HepG2 (cell line): ENCODE results near the gene CUL4A. TPM values are rescaled to one million over a fixed set of nuclear protein-coding genes. Genes with fewer than 3 reads are reported as not detected.
A peak's percentile ranks its signal among the peaks of the same experiment; 100 is the strongest.

Experiments used
- HNRNPL ChIP-seq: fragments of 200-400 bp; formaldehyde crosslinking; IDR thresholded peaks from 2 replicates; pipeline ENCODE4 v1.6.1; 2017; ENCODE audit warnings: mild to moderate bottlenecking, low read depth, low read length
- HNRNPLL ChIP-seq: fragments of 200-400 bp; formaldehyde crosslinking; IDR thresholded peaks from 2 replicates; pipeline ENCODE4 v1.6.1; 2017; ENCODE audit warnings: mild to moderate bottlenecking, low read depth, low read length; ENCODE audit not compliant: poor library complexity, severe bottlenecking
- HNRNPUL1 ChIP-seq: fragments of 200-400 bp; formaldehyde crosslinking; IDR thresholded peaks from 2 replicates; pipeline ENCODE4 v1.6.1; 2017; ENCODE audit warnings: low read depth, mild to moderate bottlenecking, low read length, moderate library complexity
- HOXA5 ChIP-seq: sonication (generic); formaldehyde crosslinking; IDR thresholded peaks from 2 replicates; pipeline ENCODE4 v1.4.0; 2020; ENCODE audit warnings: missing genetic modification reagents
- LCORL ChIP-seq, 2 experiments: fragments of 450-650 bp in 1 of 2; sonication (generic) in 1 of 2; formaldehyde crosslinking in 1 of 2; IDR thresholded peaks; 2 replicates each; pipeline versions ENCODE4 v1.5.0 to v1.6.1; 2017 to 2020; ENCODE audit warnings: antibody characterized with exemption in 1 of 2, missing genetic modification reagents in 1 of 2
- NPAS2 ChIP-seq: sonication (generic); formaldehyde crosslinking; IDR thresholded peaks from 2 replicates; pipeline ENCODE4 v1.8.0; 2022; ENCODE audit warnings: mild to moderate bottlenecking, missing genetic modification reagents, borderline replicate concordance
- POLR2A ChIP-seq, 2 experiments: IDR thresholded peaks; 2 replicates each; pipeline ENCODE4 v1.6.1; 2011; ENCODE audit warnings: low read depth in 2 of 2, low read length in 2 of 2, mild to moderate bottlenecking in 1 of 2, moderate library complexity in 1 of 2; ENCODE audit not compliant: insufficient read depth in 1 of 2
- RARA ChIP-seq: IDR thresholded peaks from 2 replicates; pipeline ENCODE4 v1.6.1; 2016; ENCODE audit warnings: missing genetic modification reagents, missing compliant biosample characterization
- SETDB1 ChIP-seq: sonication (generic); formaldehyde crosslinking; IDR thresholded peaks from 2 replicates; pipeline ENCODE4 v1.5.1; 2020; ENCODE audit warnings: missing genetic modification reagents, mild to moderate bottlenecking, borderline replicate concordance
- SIX4 ChIP-seq: sonication (generic); formaldehyde crosslinking; IDR thresholded peaks from 2 replicates; pipeline ENCODE4 v1.4.0; 2020; ENCODE audit warnings: missing genetic modification reagents
- SP4 ChIP-seq: sonication (generic); formaldehyde crosslinking; IDR thresholded peaks from 2 replicates; pipeline ENCODE4 v1.8.1; 2023; ENCODE audit warnings: mild to moderate bottlenecking, missing genetic modification reagents
- ZC3H4 ChIP-seq: sonication (generic); formaldehyde crosslinking; IDR thresholded peaks from 2 replicates; pipeline ENCODE4 v1.4.0; 2020; ENCODE audit warnings: missing genetic modification reagents, borderline replicate concordance
- ZNF263 ChIP-seq: sonication (generic); formaldehyde crosslinking; IDR thresholded peaks from 2 replicates; pipeline ENCODE4 v1.4.0; 2020; ENCODE audit warnings: missing genetic modification reagents
- ZNF441 ChIP-seq: sonication (generic); formaldehyde crosslinking; IDR thresholded peaks from 2 replicates; pipeline ENCODE4 v1.7.0; 2021; ENCODE audit warnings: missing genetic modification reagents, borderline replicate concordance
- ZNF616 ChIP-seq: sonication (generic); formaldehyde crosslinking; IDR thresholded peaks from 2 replicates; pipeline ENCODE4 v1.5.0; 2020; ENCODE audit warnings: low read depth, mild to moderate bottlenecking, missing genetic modification reagents
- ZNF619 ChIP-seq: sonication (generic); formaldehyde crosslinking; IDR thresholded peaks from 2 replicates; pipeline ENCODE4 v1.4.0; 2020; ENCODE audit warnings: mild to moderate bottlenecking, missing genetic modification reagents
- ZNF629 ChIP-seq: sonication (generic); formaldehyde crosslinking; conservative IDR thresholded peaks from 2 replicates; pipeline ENCODE4 v1.5.0; 2020; ENCODE audit warnings: missing genetic modification reagents
- ZNF777 ChIP-seq: sonication (generic); formaldehyde crosslinking; IDR thresholded peaks from 2 replicates; pipeline ENCODE4 v1.4.0; 2020; ENCODE audit warnings: missing genetic modification reagents
- ZNF83 ChIP-seq: sonication (generic); formaldehyde crosslinking; IDR thresholded peaks from 2 replicates; pipeline ENCODE4 v1.4.0; 2020; ENCODE audit warnings: missing genetic modification reagents, mild to moderate bottlenecking, borderline replicate concordance
- ZSCAN20 ChIP-seq: sonication (generic); formaldehyde crosslinking; IDR thresholded peaks from 2 replicates; pipeline ENCODE4 v1.4.0; 2020; ENCODE audit warnings: missing genetic modification reagents, mild to moderate bottlenecking, borderline replicate concordance
- polyA plus RNA-seq, 8 experiments: library from polyadenylated mRNA; depleted of rRNA in 3 of 8; stranded (reverse) in 7 of 8; unstranded in 1 of 8; fragments of >200 nt; fragmentation: Illumina TruSeq in 4 of 8; extraction: Trizol in 4 of 8; gene quantifications; 2 replicates each; pipeline versions ENCODE4 v1.2.1 to v1.2.3, GENCODE V29; 2011 to 2016; ENCODE audit warnings: low read depth in 4 of 8, missing spikeins in 1 of 8, mixed read lengths in 1 of 8; ENCODE audit not compliant: insufficient read depth in 1 of 8
- total RNA-seq, 5 experiments: library from RNA; depleted of rRNA; stranded (reverse); fragments of >200 nt; fragmentation: Illumina TruSeq; extraction: Trizol; gene quantifications; 2 replicates each; pipeline ENCODE4 v1.2.3, GENCODE V29; 2016; ENCODE audit warnings: low read depth in 1 of 5
- TF ChIP-seq, protein P1 (sequence below): sonication (generic); formaldehyde crosslinking; IDR thresholded peaks from 2 replicates; pipeline ENCODE4 v1.5.1; 2020; ENCODE audit warnings: missing genetic modification reagents, mild to moderate bottlenecking, borderline replicate concordance
- TF ChIP-seq, protein P2 (sequence below): sonication (generic); formaldehyde crosslinking; IDR thresholded peaks from 2 replicates; pipeline ENCODE4 v1.4.0; 2020; ENCODE audit warnings: missing genetic modification reagents, mild to moderate bottlenecking, borderline replicate concordance
- TF ChIP-seq, protein P3 (sequence below): IDR thresholded peaks from 2 replicates; pipeline ENCODE4 v1.6.1; 2016; ENCODE audit warnings: missing compliant biosample characterization, missing genetic modification reagents, borderline replicate concordance
- TF ChIP-seq, protein P4 (sequence below): sonication (generic); formaldehyde crosslinking; IDR thresholded peaks from 2 replicates; pipeline ENCODE4 v1.4.0; 2020; ENCODE audit warnings: missing genetic modification reagents

Gene CUL4A
- total and polyA plus RNA-seq, 2 of the 13 experiments (the other 11 are each of a cell fraction or from before 2014, with no cell fraction given) = 51.2 to 75.3 TPM

DNA sequence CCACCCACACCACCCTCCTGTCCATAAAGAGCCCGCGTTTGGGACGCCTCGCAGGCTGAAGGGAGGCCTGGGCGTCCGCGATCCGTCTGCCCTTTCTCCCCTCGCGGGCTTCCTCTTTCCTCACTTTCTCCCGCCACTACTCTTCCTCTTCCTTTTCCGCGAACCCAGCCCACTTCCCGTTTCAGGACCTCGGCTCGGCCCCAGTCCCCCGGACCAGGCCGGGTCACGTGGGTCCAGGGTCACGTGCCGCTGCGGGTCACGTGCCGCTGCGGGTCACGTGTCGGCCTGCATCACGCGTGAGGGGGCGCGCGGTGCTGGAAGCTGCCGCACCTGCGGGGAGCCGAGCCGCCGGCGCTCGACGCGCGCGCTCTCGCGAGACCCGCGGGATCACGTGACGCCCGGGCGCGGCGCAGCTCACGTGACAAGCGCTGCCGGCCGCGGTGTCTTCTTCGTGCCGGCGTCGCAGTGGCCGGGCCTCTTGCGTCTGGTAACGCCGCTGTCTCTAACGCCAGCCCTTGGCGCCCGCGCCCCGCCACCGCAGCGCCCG is 87.5 kb downstream of the CUL4A start, which contains the start of gene LAMP1 (continued):
- no peak for TF ChIP-seq SETDB1
- TF ChIP-seq, protein P1, sequence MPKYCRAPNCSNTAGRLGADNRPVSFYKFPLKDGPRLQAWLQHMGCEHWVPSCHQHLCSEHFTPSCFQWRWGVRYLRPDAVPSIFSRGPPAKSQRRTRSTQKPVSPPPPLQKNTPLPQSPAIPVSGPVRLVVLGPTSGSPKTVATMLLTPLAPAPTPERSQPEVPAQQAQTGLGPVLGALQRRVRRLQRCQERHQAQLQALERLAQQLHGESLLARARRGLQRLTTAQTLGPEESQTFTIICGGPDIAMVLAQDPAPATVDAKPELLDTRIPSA (CRISPR knock-in tag) = peak; percentile 90; the same call in 1 of the 2 replicates
- peak; percentile 72 for TF ChIP-seq RARA (CRISPR knock-in tag)
- TF ChIP-seq, protein P2, sequence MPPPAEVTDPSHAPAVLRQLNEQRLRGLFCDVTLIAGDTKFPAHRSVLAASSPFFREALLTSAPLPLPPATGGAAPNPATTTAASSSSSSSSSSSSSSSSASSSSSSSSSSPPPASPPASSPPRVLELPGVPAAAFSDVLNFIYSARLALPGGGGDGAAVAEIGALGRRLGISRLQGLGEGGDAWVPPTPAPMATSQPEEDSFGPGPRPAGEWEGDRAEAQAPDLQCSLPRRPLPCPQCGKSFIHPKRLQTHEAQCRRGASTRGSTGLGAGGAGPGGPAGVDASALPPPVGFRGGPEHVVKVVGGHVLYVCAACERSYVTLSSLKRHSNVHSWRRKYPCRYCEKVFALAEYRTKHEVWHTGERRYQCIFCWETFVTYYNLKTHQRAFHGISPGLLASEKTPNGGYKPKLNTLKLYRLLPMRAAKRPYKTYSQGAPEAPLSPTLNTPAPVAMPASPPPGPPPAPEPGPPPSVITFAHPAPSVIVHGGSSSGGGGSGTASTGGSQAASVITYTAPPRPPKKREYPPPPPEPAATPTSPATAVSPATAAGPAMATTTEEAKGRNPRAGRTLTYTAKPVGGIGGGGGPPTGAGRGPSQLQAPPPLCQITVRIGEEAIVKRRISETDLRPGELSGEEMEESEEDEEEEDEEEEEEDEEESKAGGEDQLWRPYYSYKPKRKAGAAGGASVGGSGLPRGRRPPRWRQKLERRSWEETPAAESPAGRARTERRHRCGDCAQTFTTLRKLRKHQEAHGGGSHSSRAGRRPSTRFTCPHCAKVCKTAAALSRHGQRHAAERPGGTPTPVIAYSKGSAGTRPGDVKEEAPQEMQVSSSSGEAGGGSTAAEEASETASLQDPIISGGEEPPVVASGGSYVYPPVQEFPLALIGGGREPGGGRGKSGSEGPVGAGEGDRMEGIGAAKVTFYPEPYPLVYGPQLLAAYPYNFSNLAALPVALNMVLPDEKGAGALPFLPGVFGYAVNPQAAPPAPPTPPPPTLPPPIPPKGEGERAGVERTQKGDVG (CRISPR knock-in tag) = peak; percentile 63; the same call in 1 of the 2 replicates
- peak; percentile 43 for TF ChIP-seq HNRNPLL
- peak; percentile 41; the same call in 1 of the 2 replicates for TF ChIP-seq ZSCAN20 (CRISPR knock-in tag)
- TF ChIP-seq SIX4 = peak; percentile 80
- peak; percentile 86 for TF ChIP-seq ZC3H4 (CRISPR knock-in tag)
- peak; percentile 50; the same call in 1 of the 2 replicates for TF ChIP-seq ZNF777 (CRISPR knock-in tag)
- TF ChIP-seq SP4 (CRISPR knock-in tag) = peak; percentile 92
- no peak for TF ChIP-seq LCORL (IDR thresholded peaks at IDR 0.05)
- 0 out of 2 replicates have a peak, but pooled peaks have one; percentile 59 for TF ChIP-seq LCORL (CRISPR knock-in tag; IDR thresholded peaks at IDR 0.05)
- TF ChIP-seq NPAS2 (CRISPR knock-in tag) = 0 out of 2 replicates have a peak, but pooled peaks have one; percentile 75
- TF ChIP-seq ZNF441 (CRISPR knock-in tag) = peak; percentile 94
- TF ChIP-seq ZNF263 (CRISPR knock-in tag) = peak; percentile 71
- no peak for TF ChIP-seq ZNF629
- TF ChIP-seq, protein P3, sequence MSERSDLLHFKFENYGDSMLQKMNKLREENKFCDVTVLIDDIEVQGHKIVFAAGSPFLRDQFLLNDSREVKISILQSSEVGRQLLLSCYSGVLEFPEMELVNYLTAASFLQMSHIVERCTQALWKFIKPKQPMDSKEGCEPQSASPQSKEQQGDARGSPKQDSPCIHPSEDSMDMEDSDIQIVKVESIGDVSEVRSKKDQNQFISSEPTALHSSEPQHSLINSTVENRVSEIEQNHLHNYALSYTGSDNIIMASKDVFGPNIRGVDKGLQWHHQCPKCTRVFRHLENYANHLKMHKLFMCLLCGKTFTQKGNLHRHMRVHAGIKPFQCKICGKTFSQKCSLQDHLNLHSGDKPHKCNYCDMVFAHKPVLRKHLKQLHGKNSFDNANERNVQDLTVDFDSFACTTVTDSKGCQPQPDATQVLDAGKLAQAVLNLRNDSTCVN = peak; percentile 82; the same call in 1 of the 2 replicates
- TF ChIP-seq ZNF83 (CRISPR knock-in tag) = no peak
- TF ChIP-seq HNRNPL = 0 out of 2 replicates have a peak, but pooled peaks have one; percentile 40
- peak; percentile 64; the same call in 1 of the 2 replicates for TF ChIP-seq HNRNPUL1
- TF ChIP-seq POLR2A (IDR thresholded peaks at IDR 0.05; ENCODE audit: insufficient read depth in 1 of 2, low read depth in 2 of 2, low read length in 2 of 2) = peak; percentile 62 to 63
- TF ChIP-seq HOXA5 (CRISPR knock-in tag) = peak; percentile 45; the same call in 1 of the 2 replicates
- TF ChIP-seq, protein P4, sequence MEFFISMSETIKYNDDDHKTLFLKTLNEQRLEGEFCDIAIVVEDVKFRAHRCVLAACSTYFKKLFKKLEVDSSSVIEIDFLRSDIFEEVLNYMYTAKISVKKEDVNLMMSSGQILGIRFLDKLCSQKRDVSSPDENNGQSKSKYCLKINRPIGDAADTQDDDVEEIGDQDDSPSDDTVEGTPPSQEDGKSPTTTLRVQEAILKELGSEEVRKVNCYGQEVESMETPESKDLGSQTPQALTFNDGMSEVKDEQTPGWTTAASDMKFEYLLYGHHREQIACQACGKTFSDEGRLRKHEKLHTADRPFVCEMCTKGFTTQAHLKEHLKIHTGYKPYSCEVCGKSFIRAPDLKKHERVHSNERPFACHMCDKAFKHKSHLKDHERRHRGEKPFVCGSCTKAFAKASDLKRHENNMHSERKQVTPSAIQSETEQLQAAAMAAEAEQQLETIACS (CRISPR knock-in tag) = peak; percentile 92
- TF ChIP-seq ZNF619 (CRISPR knock-in tag) = peak; percentile 95; the same call in 1 of the 2 replicates
- TF ChIP-seq ZNF616 (CRISPR knock-in tag) = peak; percentile 92
